ENCODE data around the gene SLC22A31. TPM values are rescaled to one million over a fixed set of nuclear protein-coding genes. Genes with fewer than 3 reads are reported as not detected.
"Not testable (repeated sequence)": the region's sequence is repeated elsewhere in the genome, so short reads cannot be mapped to it uniquely, and the experiment has no call there.

The SLC22A31 gene
- total RNA-seq: 100 to 1,000 TPM; 171 to 283 TPM
- 1 to 10 TPM in 3 of 6 donors, under 1 TPM in 3; 0.70 to 2.5 (median 1.1) TPM for polyA plus RNA-seq (ENCODE audit: insufficient read length in 6 of 6)
- long read RNA-seq, donor 1: 0 reads
- long read RNA-seq, donor 2: 0 reads
- long read RNA-seq, donor 3: 0 reads
- long read RNA-seq, donor 4, transcript SLC22A31-203 (5 exons, 780 nt): major isoform, 8 of 332 reads
- long read RNA-seq, donor 4, partial matches to known transcripts: 41 of 332 reads
- long read RNA-seq, donor 4, other reads (novel, unspliced or antisense): 281 of 332 reads
- long read RNA-seq, donor 5: 0 reads
- long read RNA-seq, donor 6: 0 reads
- long read RNA-seq, donor 7: 0 reads
- long read RNA-seq, donor 8: 0 reads
- long read RNA-seq, donor 9: 0 reads
- long read RNA-seq, donor 10, transcript SLC22A31-203 (5 exons, 780 nt): major isoform, 11 of 263 reads
- long read RNA-seq, donor 10, partial matches to known transcripts: 17 of 263 reads
- long read RNA-seq, donor 10, other reads (novel, unspliced or antisense): 234 of 263 reads
- long read RNA-seq, donor 11: 0 reads
- long read RNA-seq, donor 12: 0 reads

GRCh38 chr16:89200124-89200849 lies at the start of gene SLC22A31:
Gene SLC22A31 (minus strand): TSS chr16:89200537. CDS start chr16:89200501, 36 bp downstream.
- ATAC-seq: peak; percentile 72
- Histone ChIP-seq H3K4me3 (peak within 1 kb of the TSS; percentile 37 to 51), H3K27me3 (peaks cover 19 to 84% of the 10 kb centered on the region in 2 donors), H3K27ac (peak within 1 kb of the TSS; percentile 48 to 50), H3K4me1 (peaks cover 0 to 26% of the 10 kb centered on the region in 2 donors), H3K36me3 (peaks cover 0 to 11% of the 10 kb centered on the region in 2 donors), H3K9me3 (no peaks in the 10 kb centered on the region)
- no peak for TF ChIP-seq CTCF (IDR thresholded peaks at IDR 0.05)
- DNase-seq: peak in 2 of 4 donors; percentile 76 to 87
- intact Hi-C loops (cut with DNase I): no loop called here

- ATAC-seq (no peak), DNase-seq (peak in 1 of 4 donors; percentile 77)
- H3K36me3 ChIP-seq: no peaks in the 10 kb centered on the region
- intact Hi-C loops (cut with DNase I): no loop called here
- no peak overlapping the region for H3K27ac ChIP-seq
- peaks cover 0 to 11% of the 10 kb centered on the region in 2 donors for H3K27me3 ChIP-seq
- H3K9me3 ChIP-seq: peaks cover 0 to 11% of the 10 kb centered on the region in 2 donors
- H3K4me3 ChIP-seq: peak overlapping the region; percentile 28 to 50
- no peak for TF ChIP-seq CTCF (IDR thresholded peaks at IDR 0.05)
- H3K4me1 ChIP-seq: peaks cover 6 to 7% of the 10 kb centered on the region in 2 donors
Measured at GRCh38 chr16:89248196-89248982, 48.1 kb upstream of the SLC22A31 start.

GRCh38 chr16:89247734-89248075 lies 47.4 kb upstream of the SLC22A31 start:
- peaks cover 0 to 11% of the 10 kb centered on the region in 2 donors for H3K27me3 ChIP-seq
- H3K4me3 ChIP-seq: peak overlapping the region; percentile 28 to 50
- H3K27ac ChIP-seq; H3K36me3 ChIP-seq; ATAC-seq; H3K4me1 ChIP-seq; intact Hi-C loops (cut with DNase I); DNase-seq: not testable (repeated sequence)
- H3K9me3 ChIP-seq: peaks cover 0 to 11% of the 10 kb centered on the region in 2 donors

GRCh38 chr16:89246903-89247733 lies 46.8 kb upstream of the SLC22A31 start:
- intact Hi-C loops (cut with DNase I): no loop called here
- DNase-seq: peak; percentile 51 to 98 (median 84)
- TF ChIP-seq CTCF (IDR thresholded peaks at IDR 0.05): no peak

More at GRCh38 chr16:89246903-89247733, 46.8 kb upstream of the SLC22A31 start:
- Histone ChIP-seq H3K36me3 (no peaks in the 10 kb centered on the region), H3K9me3 (peaks cover 0 to 11% of the 10 kb centered on the region in 2 donors), H3K27me3 (peaks cover 0 to 11% of the 10 kb centered on the region in 2 donors), H3K4me3 (peak overlapping the region; percentile 34 to 50), H3K4me1 (peaks cover 6 to 7% of the 10 kb centered on the region in 2 donors), H3K27ac (peak overlapping the region; percentile 59 to 63)
- ATAC-seq: peak; percentile 93
